GM21526 (cell line): ENCODE results near the gene HOXA13.

Source experiments
- ATAC-seq: cut with Tn5 transposase; IDR thresholded peaks from one replicate; pipeline ENCODE4 v1.9.1; 2021; ENCODE audit warnings: moderate library complexity; ENCODE audit not compliant: unreplicated experiment, low FRiP score

HOXA13 gene

DNA sequence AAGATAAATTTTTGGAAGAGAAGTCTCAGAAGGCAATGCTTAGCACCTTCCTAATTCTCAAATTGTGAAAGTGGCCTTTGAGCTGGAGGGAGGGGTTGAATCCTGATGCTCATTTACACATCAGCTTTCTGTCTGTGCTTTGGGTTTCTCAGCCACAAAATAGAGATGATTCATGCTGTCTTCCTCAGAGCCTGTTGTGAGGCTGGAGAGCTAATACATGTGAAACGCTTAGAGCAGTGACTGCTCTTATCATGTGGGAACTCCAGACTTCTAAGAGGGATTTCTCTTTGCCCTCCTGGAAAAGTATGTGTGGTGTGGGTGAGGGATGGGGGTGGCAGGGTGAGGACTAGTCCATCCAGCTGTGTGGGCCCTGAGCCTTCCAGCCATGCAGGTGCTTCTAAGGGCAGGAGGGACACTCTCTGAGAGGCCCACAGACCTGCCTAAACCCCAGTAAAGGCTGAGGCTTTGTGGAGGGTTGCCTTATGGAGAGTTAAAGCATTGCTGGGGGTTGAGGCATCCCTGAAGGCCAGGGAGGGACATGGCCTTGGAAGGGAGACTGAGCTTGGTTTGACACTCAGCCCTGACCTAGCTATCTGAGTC, 37.9 kb upstream of the HOXA13 start:
- ATAC-seq = no peak

DNA sequence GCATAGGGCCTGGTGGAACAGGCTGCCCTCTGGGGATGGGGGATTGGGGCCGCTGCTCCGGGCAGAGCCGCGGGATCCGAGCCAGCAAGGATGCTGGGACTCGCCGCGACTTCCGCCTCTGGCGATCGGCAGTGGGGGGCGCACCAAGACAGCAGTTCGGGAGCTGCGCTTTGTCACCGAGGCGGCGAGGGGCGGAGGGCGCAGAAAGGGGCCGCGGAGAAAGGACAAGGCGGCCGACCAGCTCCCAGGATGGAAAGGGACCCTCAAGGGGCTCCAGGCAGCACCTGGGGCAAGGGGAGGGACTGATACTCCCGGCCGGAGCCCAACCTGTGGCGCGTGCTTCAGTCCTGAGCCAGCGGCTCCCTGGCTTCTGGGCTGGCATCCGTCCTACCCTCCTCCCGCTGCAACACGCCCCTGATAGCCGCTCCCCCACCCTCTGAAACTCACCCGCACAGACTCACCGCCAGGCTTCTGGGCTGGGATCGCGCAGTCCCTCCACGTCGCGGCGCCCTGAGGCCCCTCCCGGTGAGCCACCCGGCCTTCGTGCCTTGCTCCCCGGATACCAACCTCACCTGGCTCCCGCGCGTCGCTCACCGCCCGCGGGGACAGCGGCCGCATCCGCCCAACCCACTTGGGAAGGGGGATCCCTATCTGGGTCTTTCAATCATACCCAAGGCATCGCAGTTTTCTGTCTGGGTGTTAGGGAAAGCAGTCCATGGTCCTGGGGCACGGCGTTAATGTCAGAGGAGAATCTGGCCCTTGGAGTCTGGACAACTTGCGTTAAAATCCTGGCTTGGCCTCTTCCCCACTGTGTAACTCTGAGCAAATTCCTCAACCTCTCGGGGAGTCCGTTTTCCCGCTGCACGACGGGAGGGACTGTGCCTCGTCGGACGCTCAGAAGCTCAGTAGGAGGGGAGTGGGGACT, 35.8 kb upstream of the HOXA13 start:
- no peak for ATAC-seq

DNA sequence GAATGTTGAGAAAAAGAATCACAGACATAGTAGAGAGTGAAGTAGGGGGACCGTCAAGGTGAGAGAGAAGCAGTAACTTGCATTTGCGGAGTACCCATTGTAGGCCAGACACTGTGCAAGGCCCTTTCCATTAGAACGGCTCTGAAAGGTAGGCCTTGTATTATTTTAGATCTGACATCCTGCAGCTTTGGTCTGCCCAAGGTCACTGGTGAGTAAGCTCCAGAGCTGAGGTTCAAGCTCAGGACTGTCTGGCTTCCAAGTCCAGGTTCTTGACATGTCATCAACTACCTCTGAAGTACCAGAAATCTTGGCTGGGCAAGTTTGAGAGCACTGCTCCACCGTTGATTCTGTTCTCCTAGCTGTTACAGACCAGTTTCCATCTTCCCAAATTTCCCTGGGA, 29.6 kb upstream of the HOXA13 start:
- ATAC-seq = no peak

- no peak for ATAC-seq
Measured at GRCh38 chr7:27224983-27225934, 25.4 kb upstream of the HOXA13 start.

DNA sequence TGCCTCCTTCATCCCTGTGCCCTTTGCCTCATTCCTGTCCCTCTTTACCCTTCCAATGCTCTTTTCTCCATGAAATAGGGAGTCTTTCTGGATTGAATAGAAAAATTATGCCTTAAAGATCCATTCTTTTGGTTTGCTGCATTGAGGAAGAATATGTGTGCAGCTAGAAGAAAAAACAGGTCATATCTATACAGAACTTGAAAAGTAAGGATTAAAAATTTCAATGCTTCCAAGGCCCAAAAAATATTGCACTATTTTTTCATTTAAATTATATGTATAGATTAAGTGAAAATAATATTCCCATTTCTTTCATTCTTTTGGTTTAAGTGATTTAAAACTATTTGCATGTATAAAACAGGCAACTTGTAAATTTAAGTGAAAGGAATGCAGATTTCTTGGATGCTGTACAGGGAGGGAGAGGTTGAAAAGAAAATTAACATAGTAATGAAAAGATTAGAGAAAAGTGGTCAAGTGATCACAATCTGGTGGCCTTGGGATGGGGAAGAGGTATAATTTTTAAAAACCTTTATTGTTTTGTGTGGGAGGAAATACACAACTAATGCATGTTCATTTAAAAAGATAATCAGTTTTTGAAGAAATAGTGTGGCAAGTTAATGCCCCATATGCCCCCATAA, 24.2 kb upstream of the HOXA13 start:
- ATAC-seq = no peak

DNA sequence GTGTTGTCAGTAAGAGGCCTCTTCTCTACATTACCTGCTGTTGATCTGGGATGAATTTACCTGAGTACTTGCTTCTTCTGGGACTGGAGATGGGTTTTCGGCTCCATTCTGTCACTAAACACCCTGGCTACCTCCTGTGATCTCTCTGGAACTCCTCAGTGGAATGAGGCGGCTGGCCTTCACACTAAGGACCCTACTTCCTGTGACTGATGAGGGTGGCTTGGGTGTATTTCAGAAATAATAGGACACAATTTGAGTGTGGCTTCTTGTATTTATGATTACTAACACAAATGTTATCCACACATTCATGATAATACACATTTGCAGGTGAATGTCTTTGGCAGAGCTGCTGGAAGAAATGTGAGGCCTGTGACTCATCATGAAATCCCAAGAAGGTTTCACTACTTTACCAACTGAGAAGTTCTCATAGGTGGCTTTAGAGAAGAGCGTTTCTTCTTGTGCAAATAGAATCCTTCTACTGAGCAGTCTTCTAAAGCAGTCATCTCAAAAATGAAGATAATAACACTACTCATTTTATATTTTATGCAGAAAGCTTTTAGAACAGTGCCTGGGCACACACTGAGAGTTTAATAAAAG, 21.4 kb upstream of the HOXA13 start:
- no peak for ATAC-seq

- ATAC-seq = no peak
Measured at GRCh38 chr7:27220440-27220955, 20.6 kb upstream of the HOXA13 start.

- no peak for ATAC-seq
Measured at GRCh38 chr7:27219821-27220220, 19.9 kb upstream of the HOXA13 start.

DNA sequence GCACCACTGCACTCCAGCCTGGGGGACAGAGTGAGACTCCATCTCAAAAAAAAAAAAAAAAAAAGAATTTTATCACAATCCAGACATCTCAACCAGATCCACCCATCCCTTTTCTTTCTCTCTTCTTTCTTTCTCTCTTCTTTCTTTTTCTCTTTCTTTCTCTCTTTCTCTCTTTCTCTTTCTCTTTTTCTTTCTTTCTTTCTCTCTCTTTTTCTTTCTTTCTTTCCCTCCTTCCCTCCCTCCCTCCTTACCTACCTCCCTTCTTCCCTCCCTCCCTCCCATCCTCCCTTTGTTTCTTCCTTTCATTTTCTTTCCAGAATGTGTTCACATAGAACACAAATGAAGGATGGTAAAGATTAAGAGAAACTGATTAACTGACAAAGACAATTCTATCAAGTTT, 18.1 kb upstream of the HOXA13 start:
- no peak for ATAC-seq

- no peak for ATAC-seq
Measured at GRCh38 chr7:27215356-27215755, 15.5 kb upstream of the HOXA13 start.

GRCh38 chr7:27214239-27214950, 14.5 kb upstream of the HOXA13 start:
- ATAC-seq = no peak

DNA sequence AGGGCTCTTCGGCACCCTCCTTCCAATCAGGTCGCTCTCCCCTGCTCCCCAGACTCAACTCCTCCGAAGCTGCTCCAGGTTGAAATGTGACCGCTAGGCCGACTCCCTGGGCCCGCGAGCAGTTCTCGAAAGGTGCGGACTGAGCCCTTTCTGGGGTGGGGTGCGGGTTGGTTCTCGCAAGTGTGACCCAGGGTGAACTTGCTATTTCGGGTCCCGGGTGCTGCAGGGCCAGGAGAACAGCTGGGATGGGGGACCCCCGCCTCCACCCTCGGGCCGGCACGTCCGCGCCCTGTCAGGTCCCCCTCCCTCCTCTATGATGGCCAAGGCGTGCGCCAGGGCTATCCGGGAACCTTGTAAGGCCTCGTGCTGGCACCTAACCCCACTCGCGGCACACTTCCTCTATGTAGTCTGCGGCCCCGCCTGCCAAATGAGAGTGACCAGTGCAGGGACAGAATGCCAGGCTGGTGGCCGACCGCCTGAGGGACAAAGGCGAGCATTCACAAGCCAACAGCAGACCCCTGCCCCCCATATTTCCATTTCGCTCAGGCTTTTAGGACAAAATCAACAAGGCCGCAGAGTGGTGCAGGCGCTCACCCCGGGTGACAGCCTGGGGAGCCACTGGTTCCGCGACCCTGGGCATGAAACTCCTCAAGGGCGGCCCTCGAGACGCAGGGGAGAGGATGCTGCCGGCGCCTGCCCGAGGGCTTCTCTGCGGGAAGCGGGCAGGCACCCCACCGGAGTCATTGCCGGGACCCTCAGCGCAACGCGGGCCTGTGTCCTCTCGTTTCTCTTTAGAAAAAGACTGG, 13.7 kb upstream of the HOXA13 start:
- ATAC-seq = no peak

DNA sequence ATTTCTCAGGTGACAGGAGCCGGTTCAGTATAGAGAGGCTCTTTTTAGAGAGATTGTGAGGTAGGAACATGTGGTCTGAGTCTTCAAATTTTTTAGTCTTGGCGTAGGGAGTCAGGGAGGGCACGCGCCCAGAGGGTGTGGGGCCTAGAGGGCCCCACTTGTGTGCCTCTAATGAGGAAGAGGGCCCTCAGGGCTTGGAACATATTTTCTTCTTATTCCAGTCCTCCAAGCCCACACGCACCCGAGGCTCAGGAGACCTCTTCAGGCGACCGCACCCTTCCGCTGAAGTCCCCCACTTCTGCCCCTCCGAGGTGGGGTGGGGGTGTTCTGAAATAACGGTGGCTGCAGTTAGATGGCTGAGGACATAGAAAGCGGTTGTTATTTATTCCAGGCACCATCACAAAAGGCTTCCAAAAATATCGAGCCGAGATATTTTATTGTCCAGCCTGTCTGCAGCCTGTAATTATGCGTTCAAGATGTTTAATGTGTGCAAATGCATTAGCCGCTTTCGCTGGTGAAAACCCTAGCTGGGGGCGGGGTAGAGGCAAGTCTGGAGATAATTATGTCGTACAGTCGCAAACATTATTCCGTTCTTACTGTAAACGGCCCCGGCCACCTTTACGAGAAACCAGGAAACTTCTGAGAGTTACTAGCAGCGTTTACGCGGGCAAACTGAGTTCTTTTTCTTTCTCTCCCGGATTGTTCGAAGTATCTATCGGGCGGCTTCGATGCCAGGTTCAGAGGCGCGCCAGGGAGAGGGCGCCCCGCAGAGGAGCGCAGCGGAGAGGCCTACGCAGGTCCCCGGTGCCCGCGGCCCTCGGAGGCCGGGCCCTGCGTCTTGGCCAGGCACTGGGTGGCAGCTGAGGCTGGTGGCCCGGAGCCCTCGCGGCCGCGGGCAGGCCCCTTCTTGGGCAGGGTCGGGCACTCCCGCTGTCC, 12.9 kb upstream of the HOXA13 start:
- ATAC-seq = no peak

- no peak for ATAC-seq
Measured at GRCh38 chr7:27211764-27212204, 11.9 kb upstream of the HOXA13 start.

DNA sequence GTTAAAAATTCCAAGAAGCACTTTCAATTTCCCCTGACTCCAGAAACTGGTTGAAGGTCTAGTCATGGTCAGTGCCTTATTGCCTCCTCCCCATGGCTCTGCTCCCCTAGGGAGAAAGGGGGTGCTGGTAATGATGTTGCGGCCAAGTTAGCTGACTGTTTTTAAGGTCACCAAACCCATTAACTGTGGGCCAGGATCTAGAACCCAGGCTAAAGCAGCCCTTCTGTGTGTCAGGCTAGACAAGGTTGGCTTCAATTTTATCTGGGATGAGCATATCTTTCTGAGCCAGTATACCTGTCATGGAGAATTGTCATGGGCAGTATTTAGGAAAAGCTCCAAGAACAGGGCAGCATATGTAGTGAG, 11.2 kb upstream of the HOXA13 start:
- no peak for ATAC-seq

DNA sequence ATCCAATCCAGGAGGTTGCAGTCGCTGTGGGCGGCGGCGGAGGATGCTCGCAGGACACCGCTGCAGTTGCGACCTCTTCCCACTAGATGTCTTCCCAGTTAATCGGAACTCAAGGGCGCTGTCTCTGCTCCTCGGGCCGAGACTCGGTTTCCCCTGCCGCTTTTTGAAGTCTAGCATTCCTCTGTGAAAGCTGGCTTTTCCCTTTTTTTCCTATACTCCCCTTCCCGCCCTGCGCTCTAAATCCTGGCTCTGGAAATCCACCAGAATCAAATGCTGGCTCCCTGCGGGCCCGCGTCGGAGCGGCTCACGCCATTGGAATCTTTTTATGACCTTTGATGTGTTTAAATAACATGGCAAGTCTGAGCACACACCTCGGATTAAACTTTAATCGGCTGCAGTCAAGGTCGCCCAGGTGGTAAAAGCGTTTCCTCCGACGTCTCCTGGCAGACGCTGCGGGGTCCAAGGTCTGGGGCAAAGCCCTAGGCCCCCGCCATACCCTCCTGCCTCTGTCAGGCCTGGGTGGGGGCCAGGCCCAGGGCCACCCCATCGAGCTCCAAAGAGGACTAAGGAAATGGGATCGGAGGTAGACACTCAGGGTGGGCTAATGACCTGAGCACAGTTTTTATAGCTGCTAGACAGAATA, 10.7 kb upstream of the HOXA13 start:
- ATAC-seq = no peak

- ATAC-seq = no peak
Measured at GRCh38 chr7:27209933-27210440, 10.1 kb upstream of the HOXA13 start.
